GM21360 (cell line): ENCODE measurements around the gene MYRF.
A peak's percentile ranks its signal among the peaks of the same experiment; 100 is the strongest.

Experiments used
- ATAC-seq: cut with Tn5 transposase; IDR thresholded peaks from one replicate; pipeline ENCODE4 v1.9.1; 2021; ENCODE audit warnings: mild to moderate bottlenecking, moderate library complexity; ENCODE audit not compliant: unreplicated experiment

The MYRF gene

DNA sequence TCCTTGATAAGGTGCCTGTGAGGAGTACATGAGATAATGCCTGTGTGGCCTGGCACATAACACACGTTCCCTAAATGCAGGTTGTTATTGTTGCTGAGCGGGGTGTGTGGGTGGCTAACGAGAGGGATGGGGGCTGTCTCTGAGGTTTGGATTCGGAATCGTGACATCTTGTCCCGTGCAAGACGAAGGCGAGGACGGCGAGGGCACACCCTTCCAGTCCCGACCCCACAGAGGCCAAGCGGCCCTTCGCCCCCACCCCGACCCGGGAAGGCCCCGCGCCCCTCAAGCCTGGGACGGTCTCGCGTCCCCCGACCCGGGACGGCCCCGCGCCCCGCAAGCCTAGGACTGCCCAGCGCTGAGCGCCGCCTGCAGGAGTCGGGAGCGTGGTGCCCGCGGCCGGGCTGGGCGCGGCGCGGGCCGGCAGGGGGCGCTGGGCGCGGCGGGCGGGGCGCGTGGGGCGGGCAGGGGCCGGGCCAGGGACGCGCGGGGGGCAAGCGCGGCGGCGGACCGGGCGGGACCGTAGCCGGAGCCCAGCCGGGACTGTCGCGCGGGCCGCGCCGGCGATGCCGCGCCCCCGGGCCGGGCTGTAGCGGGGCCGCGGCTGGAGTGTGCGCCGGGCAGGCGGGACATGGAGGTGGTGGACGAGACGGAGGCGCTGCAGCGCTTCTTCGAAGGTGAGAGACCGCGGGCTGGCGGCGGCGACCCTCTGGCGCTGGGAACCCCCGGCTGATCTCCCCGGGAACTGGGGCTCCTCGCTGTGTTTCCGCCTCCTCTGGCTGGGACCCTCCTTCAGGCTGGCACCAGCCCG lies at the start of gene MYRF:
Gene MYRF (plus strand): TSS at position 520 of the 808 bp plus-strand sequence. CDS start 109 bp downstream, at position 629.
- ATAC-seq = peak; percentile 49

DNA sequence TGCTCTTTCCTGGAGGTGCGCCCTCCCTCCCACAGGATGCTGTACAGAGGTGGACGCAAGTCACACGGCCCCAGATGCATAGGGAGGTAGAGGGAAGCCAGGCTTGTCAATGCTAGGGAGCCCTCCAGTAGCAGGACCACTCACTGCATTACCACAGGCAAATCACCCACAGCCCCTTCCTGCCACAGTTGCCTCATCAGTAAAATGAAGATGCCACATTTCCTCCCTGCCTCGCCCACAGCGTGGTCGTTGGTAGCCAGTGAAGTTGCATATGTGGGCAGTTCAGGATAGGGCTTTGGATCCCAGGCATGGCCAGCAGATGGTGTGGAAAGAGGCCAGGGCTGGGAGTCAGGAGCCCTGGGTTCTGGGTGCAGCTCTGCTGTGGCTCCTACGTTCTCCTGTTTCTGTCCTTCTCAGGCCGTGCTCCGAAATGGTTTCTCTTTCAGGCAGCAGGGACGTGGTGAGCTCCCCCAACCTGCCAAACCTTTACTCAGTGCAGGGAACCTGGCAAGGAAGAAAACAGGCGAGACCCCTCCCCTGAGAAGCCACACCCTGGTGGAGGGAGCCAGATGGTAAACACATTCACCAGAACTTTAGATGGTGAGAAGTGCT lies 49.6 kb upstream of the MYRF start:
- no peak for ATAC-seq

DNA sequence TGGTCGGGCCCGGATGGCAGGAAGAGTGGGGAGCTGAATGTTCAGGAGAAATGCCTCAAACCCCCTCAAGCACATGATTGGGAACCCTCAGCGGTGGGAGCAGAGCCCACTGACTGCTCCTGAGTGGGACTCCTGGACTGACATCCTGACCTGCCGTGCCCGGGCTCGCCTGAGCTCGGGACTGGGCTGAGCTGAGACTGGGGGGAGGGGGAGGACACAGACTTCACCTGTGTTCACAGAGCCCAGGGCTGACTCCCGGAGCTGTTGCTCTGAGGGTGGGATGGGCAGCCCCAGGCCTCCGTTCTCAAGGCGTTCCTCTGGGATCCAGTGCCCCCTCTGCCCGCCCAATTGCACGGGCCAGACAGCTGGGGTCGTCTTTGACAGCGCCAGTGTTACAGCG lies 47.6 kb upstream of the MYRF start:
- ATAC-seq = no peak

DNA sequence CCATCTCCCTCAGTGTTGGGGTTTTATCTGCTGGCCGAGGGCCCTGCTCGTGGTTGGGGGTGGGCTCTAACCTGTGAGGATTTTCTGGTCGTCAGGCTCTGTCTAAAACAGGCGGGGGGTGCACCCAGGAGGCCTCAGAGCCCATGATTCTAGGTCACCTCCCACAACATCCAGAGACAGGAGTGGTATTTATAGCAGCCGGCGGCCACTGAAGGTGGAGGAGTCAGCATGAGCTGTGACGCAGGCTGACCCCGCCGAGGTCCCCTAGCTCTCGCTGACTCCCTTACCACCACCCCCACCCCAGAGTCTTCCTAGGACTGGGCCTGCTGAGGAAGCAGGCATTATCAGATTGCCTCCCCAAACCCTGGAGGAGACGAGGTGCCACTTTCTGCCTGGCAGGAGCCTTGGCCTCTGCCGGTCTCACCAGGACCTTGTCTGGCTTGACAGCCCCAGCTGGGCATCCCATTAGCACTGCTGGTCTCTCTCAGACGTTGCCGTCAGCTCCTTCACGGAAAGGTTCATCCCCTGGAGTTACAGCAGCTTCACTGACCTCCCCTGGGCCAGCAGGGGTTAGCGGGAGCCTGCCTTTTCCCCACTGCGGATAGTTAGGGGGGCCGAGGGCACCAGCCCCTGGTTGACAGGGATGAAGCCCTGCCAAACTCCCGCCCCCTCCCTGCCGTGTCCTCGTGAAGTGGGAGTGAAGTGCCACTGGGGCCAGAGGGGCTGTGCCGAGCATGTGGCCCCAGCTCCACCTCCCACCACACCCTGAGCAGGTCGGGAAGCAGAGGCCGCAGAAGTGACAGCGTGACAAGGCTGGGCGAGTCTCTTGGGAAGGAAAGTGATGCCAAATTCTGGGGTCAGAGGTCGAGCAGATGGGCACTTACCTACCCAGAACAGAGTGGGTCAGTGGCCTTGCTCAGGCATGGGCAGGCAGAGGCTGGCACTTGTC lies 45.7 kb upstream of the MYRF start:
- ATAC-seq = no peak

DNA sequence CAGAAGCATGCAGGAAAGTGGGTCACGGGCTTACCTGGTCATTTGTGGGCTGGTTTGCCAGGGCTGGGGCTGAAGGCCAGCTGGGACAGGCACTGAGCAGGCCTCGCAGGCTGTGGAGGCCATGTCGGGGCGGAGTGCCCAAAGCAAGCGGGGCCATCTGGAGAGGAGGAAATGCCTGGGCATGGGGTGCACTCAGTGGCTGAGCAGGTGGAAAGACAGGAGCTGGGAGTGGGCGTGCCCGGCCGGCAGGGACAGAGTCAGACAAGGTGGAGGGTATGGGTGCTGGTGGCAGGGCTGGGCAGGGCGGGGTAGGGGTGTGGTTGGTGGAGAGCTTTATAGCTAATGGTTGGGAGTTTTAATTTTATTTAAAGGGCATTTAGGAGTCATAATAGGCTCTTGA lies 44.9 kb upstream of the MYRF start:
- no peak for ATAC-seq

DNA sequence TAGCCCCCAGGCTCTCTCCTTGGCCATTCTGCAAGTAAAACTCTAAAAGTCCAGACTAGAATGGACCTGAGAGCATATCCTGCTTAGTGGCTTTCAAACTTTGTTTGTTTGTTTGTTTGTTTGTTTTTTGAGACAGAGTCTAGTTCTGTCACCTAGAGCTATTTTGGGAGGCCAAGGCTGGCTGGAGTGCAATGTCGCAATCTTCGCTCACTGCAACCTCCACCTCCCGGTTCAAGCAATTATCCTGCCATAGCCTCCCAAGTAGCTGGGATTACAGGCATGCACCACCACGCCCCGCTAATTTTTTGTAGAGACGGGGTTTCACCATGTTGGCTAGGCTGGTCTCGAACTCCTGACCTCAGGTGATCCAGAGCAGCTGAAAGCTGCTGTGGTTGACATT lies 43.3 kb upstream of the MYRF start:
- no peak for ATAC-seq

DNA sequence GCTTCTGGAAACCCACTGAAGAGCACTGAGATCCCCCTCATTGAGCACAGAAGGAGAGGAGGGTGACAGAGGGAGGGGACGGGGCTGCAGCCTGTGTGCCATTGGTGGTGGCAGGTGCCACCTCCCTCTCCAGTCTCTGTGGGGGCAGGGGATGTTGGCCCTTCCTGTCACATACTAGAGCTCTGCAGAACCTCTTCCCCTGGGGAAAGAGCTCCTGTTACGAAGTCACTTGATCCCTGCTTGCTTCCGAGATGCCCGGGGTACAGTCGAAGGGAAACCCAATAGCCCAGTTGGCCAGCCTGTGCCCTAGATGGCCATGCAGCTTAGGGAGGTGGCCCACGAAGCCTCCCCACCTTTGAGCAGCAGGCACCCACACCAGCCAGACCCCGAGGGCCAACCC lies 42.9 kb upstream of the MYRF start:
- ATAC-seq = no peak

DNA sequence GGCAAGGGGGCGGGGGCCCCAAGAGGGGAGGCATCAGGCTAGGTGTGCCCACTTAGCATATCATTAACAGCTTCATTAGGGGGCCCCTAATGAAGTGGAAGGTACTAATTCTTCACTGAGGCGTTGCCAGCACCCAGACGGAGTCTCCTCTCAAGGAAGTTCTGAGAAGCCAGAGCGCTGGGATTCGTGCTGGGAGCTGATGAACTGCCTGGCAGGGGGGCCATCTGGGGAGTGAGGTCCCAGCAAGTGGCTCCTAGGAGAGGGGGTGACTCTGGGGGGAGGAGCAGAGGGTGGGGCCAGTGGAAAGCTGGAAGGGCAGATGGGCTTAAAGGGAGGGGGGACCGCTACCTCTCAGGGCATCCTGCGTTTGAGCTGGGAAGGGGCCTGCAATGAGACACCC lies 42.4 kb upstream of the MYRF start:
- no peak for ATAC-seq

DNA sequence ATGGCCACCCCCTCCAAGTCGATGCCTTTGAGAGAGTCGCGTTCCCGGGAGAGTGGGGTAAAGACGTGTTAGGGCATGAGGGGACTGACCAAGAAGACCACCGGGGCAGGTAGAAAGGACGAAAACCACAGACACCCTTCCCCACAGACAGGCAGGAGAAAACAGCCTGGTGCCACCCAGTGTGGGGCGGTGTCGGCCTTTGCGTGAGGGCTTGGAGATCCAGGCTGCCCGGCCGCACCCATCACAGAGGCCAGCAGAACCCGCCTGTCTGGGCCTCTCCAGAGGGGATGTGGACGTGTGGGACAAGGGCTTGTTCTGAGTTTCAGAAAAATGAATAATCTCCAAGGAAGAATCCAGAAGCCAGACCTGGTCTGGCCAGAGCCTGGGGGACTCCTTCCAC lies 41.4 kb upstream of the MYRF start:
- ATAC-seq = no peak

DNA sequence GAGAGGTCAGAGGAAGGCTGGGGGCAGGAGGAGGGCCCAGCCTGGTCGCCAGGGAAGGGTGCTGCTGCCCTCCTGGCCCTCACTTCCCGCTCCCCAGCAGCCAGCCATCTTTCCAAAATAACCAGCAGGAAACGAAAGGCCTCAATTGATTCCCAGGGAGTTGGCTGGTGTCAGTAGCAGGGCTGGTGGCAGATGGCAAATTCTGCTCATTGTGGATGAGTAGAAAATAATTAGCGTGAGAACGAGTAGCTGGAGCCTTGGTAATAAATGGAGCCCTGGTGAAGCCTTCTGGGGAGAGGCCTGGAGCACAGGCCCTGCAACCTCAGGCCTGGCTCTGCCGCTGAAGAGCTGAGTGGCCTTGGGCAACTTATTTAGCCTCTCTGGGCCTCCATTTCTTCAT lies 40.9 kb upstream of the MYRF start:
- no peak for ATAC-seq

DNA sequence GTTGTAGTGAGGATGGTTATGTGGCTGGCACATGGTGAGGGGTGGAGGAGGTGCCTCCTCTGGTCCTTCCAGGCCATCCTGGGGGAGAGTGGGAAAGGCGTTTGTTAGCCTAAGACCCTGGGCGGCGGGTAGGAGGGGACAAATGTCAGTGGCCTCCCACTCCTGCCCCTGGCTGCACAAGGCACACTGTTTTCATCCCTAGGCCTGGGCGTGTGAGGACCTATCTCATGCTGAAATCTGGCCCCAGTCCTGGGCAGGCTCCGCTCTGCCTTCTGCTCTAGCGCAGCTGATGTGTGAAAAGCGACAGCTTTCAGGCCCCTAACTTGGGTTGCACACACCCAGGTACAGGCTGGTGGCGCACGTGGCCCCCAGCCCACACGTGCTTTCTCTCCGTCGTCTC lies 40.1 kb upstream of the MYRF start:
- ATAC-seq = no peak

DNA sequence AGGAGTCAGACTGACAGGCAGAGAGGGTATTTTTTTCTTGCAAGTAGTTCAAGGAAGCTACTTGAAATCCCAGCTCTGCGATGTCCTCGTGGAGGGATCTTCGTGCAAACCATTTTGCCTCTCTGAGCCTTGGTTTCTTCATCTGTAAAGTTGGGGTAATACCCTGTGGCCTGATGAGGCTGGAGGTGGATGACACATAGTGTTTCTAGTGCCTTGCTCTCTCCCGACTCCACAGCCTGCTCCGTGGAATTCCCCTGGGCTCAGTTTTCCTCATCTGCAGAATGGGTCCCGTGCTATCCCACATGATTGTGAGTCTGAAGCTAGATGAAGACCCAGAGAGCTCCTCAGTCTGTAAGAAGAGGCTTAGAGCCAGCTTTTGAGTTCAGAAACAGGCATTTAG lies 39.6 kb upstream of the MYRF start:
- ATAC-seq = no peak

DNA sequence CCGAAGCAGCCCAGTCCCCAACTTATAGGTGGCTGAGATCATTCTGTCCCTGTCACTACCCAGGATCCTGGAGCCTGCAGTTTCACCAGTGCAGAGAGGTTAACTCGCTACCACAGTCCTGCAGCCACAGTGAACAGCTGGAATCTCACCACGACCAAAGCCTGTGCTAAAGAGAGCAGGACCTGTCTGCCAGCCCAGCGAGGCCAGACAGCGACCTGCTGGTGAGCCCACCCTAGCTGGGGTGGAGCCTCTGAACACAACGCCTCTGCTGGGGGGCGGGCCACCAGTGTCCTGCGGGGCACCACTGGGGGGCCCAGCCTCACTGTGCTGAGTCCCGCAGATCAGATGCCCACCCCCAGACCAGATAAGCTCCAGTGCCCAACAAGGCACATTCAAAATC lies 39.0 kb upstream of the MYRF start:
- ATAC-seq = no peak

DNA sequence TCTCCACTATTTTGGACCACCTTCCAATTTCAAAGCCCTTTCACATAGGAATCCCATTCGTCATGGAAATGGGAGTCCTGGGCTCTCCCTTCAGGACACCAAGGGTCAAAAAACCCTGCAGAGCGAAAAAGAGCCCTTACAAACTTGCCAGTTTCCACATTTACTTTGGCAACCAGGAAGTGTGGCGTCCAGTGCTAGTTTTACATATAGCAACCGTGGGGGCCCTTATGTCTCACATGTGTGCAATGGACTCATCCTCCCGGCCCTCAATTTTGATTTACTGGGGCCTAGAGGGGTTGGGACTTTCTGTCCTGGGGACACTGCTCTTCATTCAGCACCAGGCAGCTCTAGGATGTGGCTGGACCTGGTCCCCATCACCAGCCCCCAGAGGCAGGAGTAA lies 38.5 kb upstream of the MYRF start:
- ATAC-seq = no peak

DNA sequence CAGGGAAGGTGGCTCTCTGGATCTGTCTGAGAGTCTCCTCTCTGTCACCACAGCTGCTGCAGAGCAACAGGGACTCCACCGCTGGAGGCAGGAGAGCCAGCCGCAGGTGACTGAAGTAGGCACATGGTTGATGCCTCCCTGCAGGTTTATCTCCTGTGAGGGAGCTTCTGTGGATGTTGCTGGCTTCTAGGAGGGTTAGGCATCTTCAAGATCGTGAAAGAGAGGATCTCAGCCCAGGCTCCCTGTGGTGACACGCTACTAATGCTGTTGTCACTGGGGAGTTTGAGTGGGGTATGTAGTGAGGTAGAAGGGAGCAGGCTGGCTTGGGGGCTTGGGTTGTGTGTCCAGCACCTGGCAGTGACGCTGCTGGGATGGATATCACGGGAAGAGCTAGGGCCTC lies 38.1 kb upstream of the MYRF start:
- no peak for ATAC-seq

DNA sequence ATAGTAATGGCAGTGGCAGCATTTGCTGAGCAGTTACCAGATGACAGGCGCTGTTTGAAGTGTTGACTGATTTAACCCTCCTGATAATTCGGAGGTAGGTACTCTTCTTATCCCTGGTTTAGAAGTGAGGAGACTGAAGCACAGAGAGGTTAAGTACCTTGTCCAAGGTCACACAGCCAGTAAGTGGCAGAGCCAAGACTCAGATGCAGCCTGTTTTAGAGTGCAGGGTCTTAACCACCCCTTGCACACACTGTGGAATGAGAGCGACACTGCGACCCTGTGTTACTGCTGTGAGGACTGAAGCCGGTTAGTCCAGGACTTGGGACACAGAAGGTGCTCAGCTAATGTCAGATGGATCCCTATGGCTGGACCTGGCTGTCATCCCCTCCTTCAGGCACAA lies 37.5 kb upstream of the MYRF start:
- ATAC-seq = no peak

DNA sequence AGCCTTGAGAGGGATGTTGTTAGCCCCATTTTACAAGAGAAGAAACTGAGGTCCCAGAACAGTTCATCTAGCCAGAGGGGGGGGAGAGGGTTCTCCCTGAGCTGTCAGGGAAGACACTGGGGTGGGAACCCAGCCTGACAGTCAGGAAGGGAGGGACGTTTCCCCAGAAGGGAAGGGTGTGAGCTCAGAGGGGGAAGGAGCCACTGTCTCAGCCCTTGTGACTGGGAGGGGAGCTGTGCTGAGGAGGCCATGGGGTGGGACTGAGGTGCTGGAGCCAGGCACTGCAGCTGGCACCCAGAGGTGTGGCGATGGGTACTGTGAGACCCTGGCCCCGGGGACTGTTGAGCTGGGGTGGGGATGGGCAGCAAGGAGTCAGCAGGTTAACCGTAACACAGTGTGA lies 36.6 kb upstream of the MYRF start:
- no peak for ATAC-seq

DNA sequence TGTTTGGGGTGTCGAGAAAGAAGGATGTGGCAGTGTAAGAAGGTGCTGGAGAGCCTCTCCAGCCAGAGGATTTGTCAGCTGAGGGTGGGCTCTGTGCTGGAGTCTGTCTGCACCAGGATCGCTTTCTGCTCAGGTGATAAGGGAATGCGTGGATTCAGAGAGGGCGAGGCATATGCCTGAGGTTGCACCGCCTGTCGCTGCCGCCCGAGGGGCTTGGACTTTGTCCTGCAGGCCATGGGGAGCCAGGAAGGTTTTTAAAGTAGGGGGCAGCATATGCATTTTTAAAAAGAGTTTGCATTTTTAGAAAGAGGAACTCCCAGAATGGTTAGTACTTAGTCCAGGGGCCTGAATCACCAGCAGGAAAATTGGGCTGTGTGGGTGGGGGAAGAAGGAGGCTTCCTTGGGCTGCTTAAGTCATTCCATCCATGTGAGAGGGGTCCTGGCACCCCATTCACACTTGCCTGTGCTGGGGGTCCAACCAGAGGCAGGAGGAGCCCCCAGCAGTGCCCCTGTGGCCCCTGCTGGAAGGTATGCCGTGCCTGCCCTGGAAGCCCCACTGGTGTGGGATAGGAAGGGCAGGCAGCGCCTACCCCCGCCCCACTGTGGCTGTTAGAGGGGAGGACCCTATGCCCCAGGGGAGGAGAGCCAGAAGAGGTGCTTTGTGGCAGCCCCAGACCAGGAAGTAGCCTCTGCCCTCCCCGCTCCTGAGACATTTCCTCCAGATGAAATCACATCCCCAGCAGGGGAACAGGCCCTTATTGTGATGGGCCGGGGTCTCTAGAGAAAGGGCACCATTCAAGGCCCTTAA lies 35.8 kb upstream of the MYRF start:
- no peak for ATAC-seq

DNA sequence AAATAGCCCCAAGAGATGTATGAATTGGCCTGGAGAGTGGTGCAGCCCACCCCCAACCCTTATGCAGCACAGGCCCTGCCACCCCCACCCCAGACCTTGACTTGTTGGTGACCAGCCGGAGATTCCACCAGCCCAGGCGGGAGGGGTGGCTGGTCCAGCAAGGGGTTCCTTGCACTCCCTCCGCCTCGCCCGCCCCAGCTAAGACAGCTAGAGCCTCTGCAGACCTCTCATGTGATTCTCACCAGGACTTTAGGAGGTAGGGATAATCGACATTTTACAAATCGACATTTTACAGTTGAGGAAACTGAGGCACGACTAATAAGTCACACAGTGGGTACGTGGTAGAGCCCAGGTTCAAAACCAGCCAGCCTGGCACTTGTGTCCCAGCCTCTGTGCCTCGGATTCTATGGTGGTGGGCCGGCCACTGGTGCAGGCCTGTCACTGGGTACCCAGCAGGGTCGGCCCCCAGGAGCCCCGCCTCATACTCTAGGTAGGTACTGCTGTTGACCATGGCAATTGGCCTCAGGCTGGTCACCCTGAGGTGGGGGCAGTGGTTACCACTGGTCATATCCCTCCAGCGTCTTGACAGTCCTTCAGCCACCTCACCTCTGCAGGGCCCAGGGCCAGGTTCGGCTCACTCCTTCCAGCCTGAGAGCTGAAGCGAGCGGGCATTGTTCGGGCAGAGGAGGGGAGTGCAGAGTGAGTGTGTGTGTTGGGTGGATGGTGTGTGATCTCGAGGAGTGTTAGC lies 35.0 kb upstream of the MYRF start:
- ATAC-seq = no peak

DNA sequence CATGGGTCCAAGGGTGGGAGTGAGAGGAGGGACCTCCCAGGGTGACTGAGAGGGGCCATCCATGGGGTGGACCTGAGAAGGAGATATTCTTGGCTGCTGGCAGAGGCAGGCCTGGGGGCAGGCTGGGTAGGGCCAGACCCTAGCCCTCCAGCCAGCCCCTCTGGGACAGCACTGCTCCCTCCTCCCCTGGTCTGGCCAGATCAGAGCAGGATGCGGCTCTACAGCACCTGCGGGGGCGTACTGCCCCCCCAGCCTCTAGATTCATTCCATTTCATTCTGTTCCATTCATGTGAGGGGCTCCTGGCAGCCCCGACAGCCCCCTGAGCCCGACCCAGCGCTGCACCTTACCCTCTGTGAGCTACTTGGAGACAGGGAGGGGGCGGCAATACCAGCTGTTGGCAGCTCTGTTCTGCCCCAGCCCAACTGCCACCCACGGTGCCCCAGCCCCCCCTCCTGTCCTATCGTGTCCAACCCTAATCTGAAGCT lies 34.3 kb upstream of the MYRF start:
- ATAC-seq = no peak
